HG02642 (cell line): ENCODE data around the gene FOXL3.

Experiments
- ATAC-seq: cut with Tn5 transposase; IDR thresholded peaks from one replicate; pipeline ENCODE4 v1.9.1; 2021; ENCODE audit warnings: mild to moderate bottlenecking; ENCODE audit not compliant: unreplicated experiment, poor library complexity

Gene FOXL3

GRCh38 chr7:300048-300447 lies 10.1 kb downstream of the FOXL3 start:
- ATAC-seq, result no peak

GRCh38 chr7:300546-301290 lies 10.7 kb downstream of the FOXL3 start:
- no peak for ATAC-seq

GRCh38 chr7:301291-302053 lies 11.5 kb downstream of the FOXL3 start:
- ATAC-seq, result no peak

GRCh38 chr7:302054-302992 lies 12.4 kb downstream of the FOXL3 start:
- no peak for ATAC-seq

- ATAC-seq, result no peak
Measured at GRCh38 chr7:303425-303824, 13.5 kb downstream of the FOXL3 start.

GRCh38 chr7:303884-304573 lies 14.1 kb downstream of the FOXL3 start:
- ATAC-seq, result no peak

GRCh38 chr7:304574-305409 lies 14.8 kb downstream of the FOXL3 start:
- ATAC-seq, result no peak

GRCh38 chr7:305410-306151 lies 15.6 kb downstream of the FOXL3 start:
- no peak for ATAC-seq

- ATAC-seq, result no peak
Measured at GRCh38 chr7:307970-308369, 18.0 kb downstream of the FOXL3 start.

GRCh38 chr7:309586-310228 lies 19.7 kb downstream of the FOXL3 start:
- ATAC-seq, result no peak

GRCh38 chr7:311131-311680 lies 21.2 kb downstream of the FOXL3 start:
- ATAC-seq, result no peak

GRCh38 chr7:311796-312195 lies 21.8 kb downstream of the FOXL3 start:
- ATAC-seq, result no peak

GRCh38 chr7:312424-312823 lies 22.5 kb downstream of the FOXL3 start:
- no peak for ATAC-seq

- no peak for ATAC-seq
Measured at GRCh38 chr7:314853-315252, 24.9 kb downstream of the FOXL3 start.

GRCh38 chr7:315516-316265 lies 25.7 kb downstream of the FOXL3 start:
- no peak for ATAC-seq

- ATAC-seq, result no peak
Measured at GRCh38 chr7:317643-318405, 27.9 kb downstream of the FOXL3 start.
